Astrocyte (in vitro differentiated cells and primary cell): Measurements from ENCODE around the gene HDAC2. TPM values are rescaled to one million over a fixed set of nuclear protein-coding genes. Genes with fewer than 3 reads are reported as not detected.
A peak's percentile ranks its signal among the peaks of the same experiment; 100 is the strongest.

ENCODE experiments used
- DNase-seq: peaks from one replicate; pipeline ENCODE4 v3.0.0-alpha.2; 2010; ENCODE audit warnings: low read depth
- FAIRE-seq: peaks from 2 replicates; lab custom pipeline; 2011; peaks lifted over from hg19 to GRCh38; lab: Jason Lieb, UNC
- H2AFZ ChIP-seq: 2 replicates; pipeline ENCODE4 v1.6.0; 2012; ENCODE audit warnings: low read depth, low read length, inconsistent platforms
- H3K27ac ChIP-seq: 2 replicates; pipeline ENCODE4 v1.5.1; 2011; ENCODE audit warnings: low read depth, low read length, inconsistent platforms
- H3K27me3 ChIP-seq: 2 replicates; pipeline ENCODE4 v1.6.0; 2011; ENCODE audit warnings: low read length, inconsistent platforms; ENCODE audit not compliant: insufficient read depth
- H3K36me3 ChIP-seq: 2 replicates; pipeline ENCODE4 v1.5.1; 2011; ENCODE audit warnings: low read length, inconsistent platforms; ENCODE audit not compliant: insufficient read depth
- H3K4me1 ChIP-seq: 2 replicates; pipeline ENCODE4 v1.5.1; 2011; ENCODE audit warnings: low read length, inconsistent platforms; ENCODE audit not compliant: insufficient read depth
- H3K4me2 ChIP-seq: 2 replicates; pipeline ENCODE4 v1.6.0; 2012; ENCODE audit warnings: low read length, inconsistent platforms
- H3K4me3 ChIP-seq: 2 replicates; pipeline ENCODE4 v1.5.1; 2011; ENCODE audit warnings: low read depth, mild to moderate bottlenecking, low read length, inconsistent platforms; ENCODE audit not compliant: insufficient read depth
- H3K79me2 ChIP-seq: 2 replicates; pipeline ENCODE4 v1.6.0; 2012; ENCODE audit warnings: mild to moderate bottlenecking, low read length, inconsistent platforms; ENCODE audit not compliant: insufficient read depth
- H3K9ac ChIP-seq: 2 replicates; pipeline ENCODE4 v1.6.0; 2012; ENCODE audit warnings: mild to moderate bottlenecking, low read length, inconsistent platforms
- H3K9me3 ChIP-seq: 2 replicates; pipeline ENCODE4 v1.5.1; 2012; ENCODE audit warnings: low read depth, mild to moderate bottlenecking, low read length, inconsistent platforms; ENCODE audit not compliant: insufficient read depth
- H4K20me1 ChIP-seq: 2 replicates; pipeline ENCODE4 v1.6.0; 2012; ENCODE audit warnings: low read length, inconsistent platforms; ENCODE audit not compliant: insufficient read depth
- H3K27ac Mint-ChIP-seq: one replicate; pipeline ENCODE4 v1.8.0; 2021; ENCODE audit warnings: mild to moderate bottlenecking, mixed read lengths; ENCODE audit not compliant: unreplicated experiment
- H3K27me3 Mint-ChIP-seq: one replicate; pipeline ENCODE4 v1.8.0; 2021; ENCODE audit warnings: low read depth, mixed read lengths; ENCODE audit not compliant: unreplicated experiment
- H3K36me3 Mint-ChIP-seq: one replicate; pipeline ENCODE4 v1.8.0; 2021; ENCODE audit warnings: low read depth, mixed read lengths; ENCODE audit not compliant: unreplicated experiment
- H3K4me1 Mint-ChIP-seq: one replicate; pipeline ENCODE4 v1.8.0; 2021; ENCODE audit warnings: low read depth, mixed read lengths; ENCODE audit not compliant: unreplicated experiment
- H3K4me3 Mint-ChIP-seq: one replicate; pipeline ENCODE4 v1.8.0; 2021; ENCODE audit warnings: mild to moderate bottlenecking, moderate library complexity, mixed read lengths; ENCODE audit not compliant: unreplicated experiment
- H3K9me3 Mint-ChIP-seq: one replicate; pipeline ENCODE4 v1.8.0; 2021; ENCODE audit warnings: mild to moderate bottlenecking, mixed read lengths; ENCODE audit not compliant: unreplicated experiment
- EZH2 ChIP-seq: IDR thresholded peaks from 2 replicates; pipeline ENCODE4 v1.6.1; 2012; ENCODE audit warnings: mild to moderate bottlenecking, low read length, inconsistent platforms; ENCODE audit not compliant: insufficient read depth
- total RNA-seq: library from RNA; stranded (reverse); gene quantifications from 2 replicates; pipeline ENCODE4 v1.2.1, GENCODE V29; 2021
- TF ChIP-seq, protein P1 (sequence below): IDR thresholded peaks from 2 replicates; pipeline ENCODE4 v1.5.1; 2011; ENCODE audit warnings: low read depth, mild to moderate bottlenecking, inconsistent platforms, low read length, moderate library complexity; ENCODE audit not compliant: insufficient read depth

Gene HDAC2
- total RNA-seq, 1 donor from 2014 or later: 179 TPM

- H3K4me1 Mint-ChIP-seq: no peaks in the 10 kb centered on the region
- no peaks in the 10 kb centered on the region for H3K27me3 ChIP-seq
- TF ChIP-seq, protein P1, sequence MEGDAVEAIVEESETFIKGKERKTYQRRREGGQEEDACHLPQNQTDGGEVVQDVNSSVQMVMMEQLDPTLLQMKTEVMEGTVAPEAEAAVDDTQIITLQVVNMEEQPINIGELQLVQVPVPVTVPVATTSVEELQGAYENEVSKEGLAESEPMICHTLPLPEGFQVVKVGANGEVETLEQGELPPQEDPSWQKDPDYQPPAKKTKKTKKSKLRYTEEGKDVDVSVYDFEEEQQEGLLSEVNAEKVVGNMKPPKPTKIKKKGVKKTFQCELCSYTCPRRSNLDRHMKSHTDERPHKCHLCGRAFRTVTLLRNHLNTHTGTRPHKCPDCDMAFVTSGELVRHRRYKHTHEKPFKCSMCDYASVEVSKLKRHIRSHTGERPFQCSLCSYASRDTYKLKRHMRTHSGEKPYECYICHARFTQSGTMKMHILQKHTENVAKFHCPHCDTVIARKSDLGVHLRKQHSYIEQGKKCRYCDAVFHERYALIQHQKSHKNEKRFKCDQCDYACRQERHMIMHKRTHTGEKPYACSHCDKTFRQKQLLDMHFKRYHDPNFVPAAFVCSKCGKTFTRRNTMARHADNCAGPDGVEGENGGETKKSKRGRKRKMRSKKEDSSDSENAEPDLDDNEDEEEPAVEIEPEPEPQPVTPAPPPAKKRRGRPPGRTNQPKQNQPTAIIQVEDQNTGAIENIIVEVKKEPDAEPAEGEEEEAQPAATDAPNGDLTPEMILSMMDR: no peak
- no peak for TF ChIP-seq EZH2
- H3K27ac Mint-ChIP-seq: no peak overlapping the region
- DNase-seq: no peak
- H3K4me2 ChIP-seq: no peak overlapping the region
- H3K4me1 ChIP-seq: no peaks in the 10 kb centered on the region
- FAIRE-seq: no peak
- no peaks in the 10 kb centered on the region for H3K27me3 Mint-ChIP-seq
- peaks cover 4% of the 10 kb centered on the region for H3K36me3 ChIP-seq
- H3K9me3 Mint-ChIP-seq: peaks cover 38% of the 10 kb centered on the region
- peaks cover 9% of the 10 kb centered on the region for H3K9me3 ChIP-seq
- H3K4me3 Mint-ChIP-seq: no peak overlapping the region
- H3K4me3 ChIP-seq: no peak overlapping the region
- no peaks in the 10 kb centered on the region for H4K20me1 ChIP-seq
- no peak overlapping the region for H3K27ac ChIP-seq
- no peaks in the 10 kb centered on the region for H3K79me2 ChIP-seq
- no peak overlapping the region for H3K9ac ChIP-seq
- H3K36me3 Mint-ChIP-seq: peaks cover 30% of the 10 kb centered on the region
- H2AFZ ChIP-seq: no peak overlapping the region
Measured at GRCh38 chr6:113930183-113930582, 40.8 kb downstream of the HDAC2 start.

- Mint-ChIP-seq H3K4me1 (no peaks in the 10 kb centered on the region), H3K27ac (no peak overlapping the region), H3K27me3 (no peaks in the 10 kb centered on the region), H3K36me3 (peaks cover 17% of the 10 kb centered on the region), H3K9me3 (peaks cover 26% of the 10 kb centered on the region), H3K4me3 (no peak overlapping the region)
- Histone ChIP-seq H3K79me2 (no peaks in the 10 kb centered on the region), H2AFZ (no peak overlapping the region), H4K20me1 (no peaks in the 10 kb centered on the region), H3K27me3 (no peaks in the 10 kb centered on the region), H3K27ac (no peak overlapping the region), H3K9me3 (peaks cover 9% of the 10 kb centered on the region), H3K4me1 (no peaks in the 10 kb centered on the region), H3K36me3 (no peaks in the 10 kb centered on the region), H3K4me3 (no peak overlapping the region), H3K4me2 (no peak overlapping the region), H3K9ac (no peak overlapping the region)
- FAIRE-seq (no peak), DNase-seq (peak; percentile 4)
- TF ChIP-seq, protein P1: no peak
- TF ChIP-seq EZH2: no peak
Measured at GRCh38 chr6:113927001-113927400, 43.9 kb downstream of the HDAC2 start.

GRCh38 chr6:113925378-113925777 lies 45.6 kb downstream of the HDAC2 start:
- H3K4me3 ChIP-seq: no peak overlapping the region
- no peak for TF ChIP-seq EZH2
- TF ChIP-seq, protein P1: no peak
- H3K27me3 ChIP-seq: no peaks in the 10 kb centered on the region
- no peaks in the 10 kb centered on the region for H3K27me3 Mint-ChIP-seq
- peaks cover 10% of the 10 kb centered on the region for H3K36me3 Mint-ChIP-seq
- FAIRE-seq (no peak), DNase-seq (no peak)
- H3K36me3 ChIP-seq: no peaks in the 10 kb centered on the region
- no peaks in the 10 kb centered on the region for H3K9me3 ChIP-seq
- no peak overlapping the region for H3K27ac Mint-ChIP-seq
- H3K4me1 ChIP-seq: no peaks in the 10 kb centered on the region
- no peak overlapping the region for H3K9ac ChIP-seq
- H3K9me3 Mint-ChIP-seq: peaks cover 17% of the 10 kb centered on the region
- no peak overlapping the region for H3K4me3 Mint-ChIP-seq
- H3K4me2 ChIP-seq: no peak overlapping the region
- H4K20me1 ChIP-seq: no peaks in the 10 kb centered on the region
- H3K79me2 ChIP-seq: no peaks in the 10 kb centered on the region
- H2AFZ ChIP-seq: no peak overlapping the region
- peaks cover 4% of the 10 kb centered on the region for H3K4me1 Mint-ChIP-seq
- no peak overlapping the region for H3K27ac ChIP-seq
